MG63 (cell line): ENCODE data around the gene MYLK. TPM values are rescaled to one million over a fixed set of nuclear protein-coding genes. Genes with fewer than 3 reads are reported as not detected.

ENCODE experiments used
- DNase-seq: peaks from one replicate; pipeline ENCODE4 v3.0.0-alpha.2; 2020
- H3K27me3 ChIP-seq: fragments of 250-450 bp; sonication (Bioruptor Pico); 2 replicates; pipeline ENCODE4 v1.5.1; 2020; ENCODE audit warnings: mild to moderate bottlenecking, moderate library complexity
- H3K36me3 ChIP-seq: fragments of 250-450 bp; sonication (Bioruptor Pico); 2 replicates; pipeline ENCODE4 v1.5.1; 2020; ENCODE audit warnings: mild to moderate bottlenecking, moderate library complexity
- H3K4me3 ChIP-seq: fragments of 250-450 bp; sonication (Bioruptor Pico); 2 replicates; pipeline ENCODE4 v1.5.1; 2020; ENCODE audit warnings: mild to moderate bottlenecking, moderate library complexity
- H3K9me3 ChIP-seq: fragments of 250-450 bp; sonication (Bioruptor Pico); 2 replicates; pipeline ENCODE4 v1.5.1; 2020; ENCODE audit warnings: mild to moderate bottlenecking, moderate library complexity
- total RNA-seq: library from RNA; depleted of rRNA; stranded (reverse); fragments of >200 nt; shearing (Covaris generic); gene quantifications from 2 replicates; pipeline ENCODE4 v1.2.3, GENCODE V29; 2014; ENCODE audit warnings: low replicate concordance; rRNA removed

Gene MYLK
- total RNA-seq, 1 experiment from 2014 or later, result 12.5 TPM

DNA sequence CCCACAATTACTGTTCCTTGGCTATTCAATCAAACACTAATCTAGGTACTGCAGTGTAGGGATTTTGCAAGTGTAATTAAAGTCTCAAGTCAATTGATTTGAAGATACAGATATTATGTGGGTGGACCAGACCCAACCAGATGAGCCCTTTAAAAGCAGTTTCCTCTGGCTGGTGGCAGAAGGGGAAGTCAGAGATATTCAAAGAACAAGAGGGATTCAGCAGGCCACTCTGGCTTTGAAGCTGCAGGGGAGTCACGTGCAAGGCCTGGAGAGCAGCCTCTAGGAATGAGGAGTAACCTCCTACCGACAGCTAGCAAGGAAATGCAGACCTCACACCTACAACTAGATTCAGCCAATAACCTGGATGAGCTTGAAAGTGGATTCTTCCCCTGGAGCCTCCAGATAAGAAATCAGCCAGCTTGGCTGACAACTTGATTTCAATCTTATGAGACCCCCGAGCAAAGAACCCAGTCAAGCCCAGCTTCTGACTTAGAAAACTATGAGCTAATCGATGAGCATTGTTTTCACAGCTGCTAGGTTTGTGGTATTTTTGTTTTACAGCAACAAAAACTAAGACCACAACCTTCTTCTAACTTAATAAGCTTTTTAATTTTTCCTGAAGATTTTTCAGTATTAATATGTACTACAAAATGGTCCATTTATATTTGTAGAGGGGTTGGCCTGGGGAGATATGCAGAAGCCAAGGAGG, 312.7 kb downstream of the MYLK start:
- no peak overlapping the region for H3K4me3 ChIP-seq
- no peaks in the 10 kb centered on the region for H3K27me3 ChIP-seq
- H3K9me3 ChIP-seq, result no peaks in the 10 kb centered on the region
- no peak for DNase-seq
- H3K36me3 ChIP-seq, result peaks cover 5% of the 10 kb centered on the region; the same call in 1 of the 2 replicates

- H3K9me3 ChIP-seq, result no peaks in the 10 kb centered on the region
- no peak for DNase-seq
- H3K36me3 ChIP-seq, result peaks cover 5% of the 10 kb centered on the region; the same call in 1 of the 2 replicates
- H3K4me3 ChIP-seq, result no peak overlapping the region
- no peaks in the 10 kb centered on the region for H3K27me3 ChIP-seq
Measured at GRCh38 chr3:123568875-123569274, 315.3 kb downstream of the MYLK start.

GRCh38 chr3:123568034-123568433, 316.1 kb downstream of the MYLK start:
- Histone ChIP-seq H3K36me3 (peaks cover 5% of the 10 kb centered on the region; the same call in 1 of the 2 replicates), H3K4me3 (no peak overlapping the region), H3K9me3 (no peaks in the 10 kb centered on the region), H3K27me3 (no peaks in the 10 kb centered on the region)
- no peak for DNase-seq

DNA sequence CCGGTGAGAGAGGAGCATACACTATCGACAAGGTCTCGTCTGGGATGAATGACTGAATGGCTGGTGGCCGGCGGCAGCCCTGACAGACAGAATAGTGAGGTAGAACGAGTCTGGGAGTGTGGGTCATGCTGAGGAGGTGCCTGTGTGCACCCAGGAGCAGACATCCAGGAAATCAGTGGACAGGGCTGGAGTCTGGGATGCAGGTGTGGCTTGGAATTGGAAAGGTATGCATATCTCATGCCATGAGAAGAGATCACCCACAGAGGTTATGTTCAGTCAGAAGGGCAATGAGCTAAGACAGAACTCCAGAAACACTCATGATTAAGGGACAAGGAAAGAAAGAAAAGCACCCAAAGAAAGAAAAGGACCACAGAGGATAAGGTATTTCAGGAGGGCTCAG, 320.1 kb downstream of the MYLK start:
- DNase-seq, result no peak
- H3K27me3 ChIP-seq, result no peaks in the 10 kb centered on the region
- no peaks in the 10 kb centered on the region for H3K9me3 ChIP-seq
- H3K36me3 ChIP-seq, result peaks cover 5% of the 10 kb centered on the region; the same call in 1 of the 2 replicates
- no peak overlapping the region for H3K4me3 ChIP-seq

GRCh38 chr3:123562547-123562946, 321.6 kb downstream of the MYLK start:
- Histone ChIP-seq H3K27me3 (no peaks in the 10 kb centered on the region), H3K9me3 (no peaks in the 10 kb centered on the region), H3K36me3 (peaks cover 5% of the 10 kb centered on the region; the same call in 1 of the 2 replicates), H3K4me3 (no peak overlapping the region)
- DNase-seq, result no peak

DNA sequence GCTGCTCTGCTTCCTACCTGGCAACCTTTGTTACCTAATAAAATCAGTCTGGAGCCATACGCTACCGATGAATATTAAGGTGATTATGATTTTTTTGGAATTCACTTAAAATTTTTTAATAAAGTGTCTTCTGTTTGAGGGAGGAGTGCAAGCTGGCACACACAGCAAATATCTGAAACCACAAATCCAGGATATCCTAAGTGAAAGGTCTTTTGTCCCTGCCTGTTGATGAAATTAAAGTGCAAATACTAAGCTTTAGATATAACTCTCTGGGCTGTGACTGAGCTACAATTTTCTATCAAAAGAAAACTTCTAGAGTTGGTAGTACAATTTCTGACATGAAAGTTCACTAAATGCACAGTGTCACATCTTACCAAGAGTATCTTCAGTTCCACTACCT, 322.9 kb downstream of the MYLK start:
- Histone ChIP-seq H3K36me3 (peaks cover 3% of the 10 kb centered on the region; the same call in 1 of the 2 replicates), H3K9me3 (no peaks in the 10 kb centered on the region), H3K27me3 (no peaks in the 10 kb centered on the region), H3K4me3 (no peak overlapping the region)
- no peak for DNase-seq

Other genes starting within 250 kb of the MYLK start
- gene CCDC14, start 76.9 kb upstream of the MYLK start, total RNA-seq, result 21.7 and 28.9 TPM in 2 replicates
- gene ROPN1, start 107.8 kb upstream of the MYLK start, total RNA-seq, result not detected in 2 replicates
- gene KALRN, start 149.0 kb upstream of the MYLK start, total RNA-seq, result 1.4 and 2.3 TPM in 2 replicates